Loucy (cell line): Measurements from ENCODE around the gene SLC9A3.

Source experiments
- CTCF ChIP-seq: fragments of 200-600 bp; sonication (generic); conservative IDR thresholded peaks from 2 replicates; pipeline ENCODE4 v1.5.1; 2014; ENCODE audit warnings: mild to moderate bottlenecking, antibody characterized with exemption, low read length
- EZH2phosphoT487 ChIP-seq: fragments of 200-600 bp; IDR thresholded peaks from 2 replicates; pipeline ENCODE4 v1.6.1; 2018; ENCODE audit warnings: antibody characterized with exemption, mild to moderate bottlenecking, moderate library complexity, borderline replicate concordance

- no peak for TF ChIP-seq CTCF
- no peak for TF ChIP-seq EZH2phosphoT487
These were observed 102.3 kb downstream of the SLC9A3 start for GRCh38 chr5:421901-422300.
